GM18858 (cell line): ENCODE results near the gene DVL2.
"Not testable (repeated sequence)": the region's sequence is repeated elsewhere in the genome, so short reads cannot be mapped to it uniquely, and the experiment has no call there.

Source experiments
- ATAC-seq: cut with Tn5 transposase; IDR thresholded peaks from one replicate; pipeline ENCODE4 v1.9.1; 2021; ENCODE audit not compliant: unreplicated experiment

The DVL2 gene

DNA sequence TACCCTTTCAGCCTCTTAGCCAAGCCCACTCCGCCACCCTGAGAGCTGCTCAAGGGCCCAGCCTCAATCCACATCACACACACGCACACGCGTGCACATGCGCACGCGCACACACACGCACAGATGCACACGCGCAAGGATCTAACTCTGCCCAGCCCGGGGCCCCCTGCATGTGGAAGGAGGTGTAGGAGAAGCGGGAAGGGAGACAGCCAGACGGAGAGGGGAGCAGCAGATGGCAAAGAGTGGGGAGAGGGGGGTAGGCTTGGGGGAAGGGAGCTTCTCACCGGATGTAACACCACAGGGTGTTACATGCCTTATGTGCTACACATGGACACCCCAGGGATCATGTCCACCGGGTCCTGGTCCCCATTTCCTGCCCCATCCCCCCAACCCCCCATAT lies 30.0 kb downstream of the DVL2 start:
- no peak for ATAC-seq

DNA sequence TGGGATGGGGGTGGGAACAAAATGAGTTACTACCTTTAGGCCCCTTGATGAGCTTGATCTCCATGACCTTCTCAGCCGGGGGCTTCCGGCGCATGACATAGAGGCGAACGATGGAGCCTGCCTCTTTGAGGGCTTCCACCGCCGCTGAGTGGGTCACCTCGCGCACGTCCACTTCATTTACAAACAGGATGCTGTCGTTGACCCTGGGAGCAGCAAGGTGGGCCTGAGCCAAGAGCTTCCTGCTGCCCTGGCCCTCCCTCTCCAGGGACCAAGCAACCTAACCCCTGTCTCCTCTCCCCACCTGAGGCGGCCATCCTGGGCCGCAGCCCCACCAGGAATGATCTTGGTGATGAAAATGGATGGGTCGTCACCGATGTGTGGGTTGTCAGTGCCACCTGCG lies 30.9 kb downstream of the DVL2 start:
- no peak for ATAC-seq

DNA sequence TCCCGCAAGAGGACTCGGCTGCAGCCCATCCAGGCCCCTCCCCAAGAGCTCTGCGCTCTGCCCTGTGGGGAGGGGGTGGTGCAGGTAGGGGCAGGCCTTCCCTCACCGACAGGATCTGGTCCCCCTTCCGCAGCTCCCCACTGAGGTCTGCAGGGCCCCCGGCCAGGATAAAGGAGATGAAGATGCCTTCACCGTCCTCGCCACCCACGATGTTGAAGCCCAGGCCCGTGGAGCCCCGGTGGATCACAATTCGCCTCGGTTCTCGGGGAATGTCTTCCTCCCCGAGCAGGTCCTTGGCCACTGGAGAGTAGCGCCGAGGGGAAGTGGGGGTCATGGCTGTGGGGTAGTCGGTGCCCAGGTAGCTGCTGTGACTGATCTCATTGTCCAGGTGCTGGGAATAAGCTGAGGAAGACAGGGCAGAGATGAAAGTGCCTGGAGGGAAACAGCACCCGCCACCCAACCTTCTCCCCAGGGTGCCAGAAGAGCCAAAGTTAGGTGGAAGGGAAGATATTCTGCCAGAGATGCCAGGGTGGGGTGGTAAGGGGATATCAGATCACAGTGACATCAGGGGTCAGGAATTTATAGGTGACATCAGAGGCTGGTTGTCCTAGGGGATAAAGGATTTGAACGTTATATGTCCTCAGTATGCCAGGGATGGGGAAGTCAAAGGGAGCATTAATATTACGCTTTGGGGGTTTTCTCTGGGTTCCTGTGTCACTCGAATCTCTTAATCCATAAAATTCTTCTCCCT lies 37.5 kb downstream of the DVL2 start:
- ATAC-seq = no peak

DNA sequence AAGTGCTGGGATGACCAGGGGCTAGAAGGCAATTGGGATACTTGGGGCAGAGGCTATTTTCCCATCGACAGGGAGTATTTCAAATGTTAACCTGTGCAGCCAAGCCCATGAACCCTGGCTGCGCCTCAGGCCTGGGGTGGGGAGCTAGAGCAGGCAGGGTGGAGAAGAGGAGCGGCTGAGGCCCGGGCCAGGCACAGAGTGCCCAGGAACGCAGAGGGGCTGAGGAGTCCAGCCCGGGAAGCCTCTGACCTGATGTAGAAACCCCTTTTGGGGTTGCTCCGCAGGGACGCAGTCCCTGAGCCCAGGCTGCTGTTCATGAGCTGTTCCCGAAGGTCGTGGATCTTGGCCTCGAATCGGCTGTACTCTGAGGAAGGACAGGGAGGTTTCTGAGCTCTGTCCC lies 38.3 kb downstream of the DVL2 start:
- ATAC-seq = no peak

DNA sequence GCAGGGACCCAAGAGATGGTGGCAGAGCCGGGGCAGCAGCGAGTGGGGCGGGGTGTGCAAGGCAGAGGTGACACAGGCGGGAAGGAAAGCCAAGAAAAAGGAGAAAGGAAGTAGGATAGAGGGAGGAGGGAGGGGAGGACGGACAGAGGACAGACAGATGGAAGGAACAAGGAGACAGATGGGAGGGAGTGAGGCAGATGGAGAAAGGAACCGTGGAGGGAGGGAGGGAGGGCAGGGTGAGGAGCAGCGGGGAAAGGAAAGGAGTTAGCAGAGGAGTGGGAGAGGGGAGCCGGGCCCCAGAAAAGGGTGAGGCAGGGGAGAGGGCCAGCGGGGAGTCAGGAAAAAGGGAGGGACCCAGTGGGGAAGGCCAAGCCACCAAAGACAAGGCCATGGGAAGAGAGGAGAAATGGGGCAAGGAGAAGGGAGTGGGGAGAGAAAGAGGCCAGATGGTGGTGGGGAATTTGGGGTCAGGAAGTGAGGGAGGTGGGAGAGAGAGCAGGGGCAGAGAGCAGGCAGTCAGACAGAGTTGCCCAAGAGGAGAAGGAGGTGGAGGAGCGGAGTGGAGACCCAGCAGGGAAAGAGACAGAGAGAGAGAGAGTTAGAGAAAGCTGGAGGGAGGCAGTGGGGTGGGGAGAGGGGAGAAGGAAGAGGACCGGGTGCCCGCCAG lies 41.9 kb downstream of the DVL2 start:
- ATAC-seq = no peak

DNA sequence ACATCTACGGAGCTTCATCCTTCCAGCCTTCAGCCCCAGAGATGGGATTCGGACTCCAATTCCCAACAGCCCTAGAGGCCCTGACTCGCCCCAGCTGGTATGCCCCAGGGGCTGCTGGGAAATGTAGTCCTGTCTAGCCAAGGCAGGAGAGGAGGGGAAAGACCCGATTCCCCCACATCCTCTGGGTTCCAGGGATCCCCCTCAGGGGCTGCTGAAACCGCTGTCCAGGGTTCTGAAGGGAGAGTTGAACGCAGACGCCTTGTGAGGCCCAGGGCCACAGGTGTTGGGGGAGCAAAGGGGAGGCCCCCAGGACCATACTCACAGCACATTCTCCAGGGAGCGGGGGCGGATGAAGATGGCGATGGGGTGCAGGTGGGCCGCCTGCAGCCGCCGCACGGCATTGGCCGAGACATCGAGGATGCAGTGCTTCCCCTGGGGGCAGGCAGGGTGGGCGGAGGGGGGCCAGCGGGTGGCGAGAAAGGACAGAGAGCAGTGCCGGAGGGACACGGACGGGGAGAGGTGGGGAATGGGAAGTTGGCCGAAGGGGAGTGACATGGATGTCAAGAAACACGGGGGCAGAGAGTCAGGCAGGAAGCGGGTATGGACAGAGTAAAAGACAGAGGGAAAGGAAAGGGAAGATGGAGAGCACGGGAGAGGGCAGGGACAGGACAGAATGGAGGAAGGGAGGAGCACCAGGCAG lies 42.6 kb downstream of the DVL2 start:
- no peak for ATAC-seq

DNA sequence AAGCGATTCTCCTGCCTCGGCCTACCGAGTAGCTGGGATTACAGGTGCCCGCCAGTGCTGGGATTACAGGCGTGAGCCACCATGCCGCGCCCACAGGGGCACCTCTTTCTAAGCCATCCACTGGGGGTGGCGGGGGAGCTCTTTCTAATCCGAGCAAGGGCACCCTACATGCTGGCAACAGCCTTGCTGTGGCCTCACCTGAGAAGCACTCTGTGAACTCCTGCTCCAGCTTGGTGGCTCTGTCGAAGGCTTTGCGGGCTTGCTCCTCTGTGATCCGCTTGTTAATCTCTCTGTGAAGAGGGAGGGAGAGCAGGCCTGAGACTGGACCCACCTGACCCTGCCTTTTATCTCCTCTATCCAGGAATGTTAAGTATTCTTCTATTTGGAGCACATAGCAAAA lies 43.2 kb downstream of the DVL2 start:
- ATAC-seq = no peak

DNA sequence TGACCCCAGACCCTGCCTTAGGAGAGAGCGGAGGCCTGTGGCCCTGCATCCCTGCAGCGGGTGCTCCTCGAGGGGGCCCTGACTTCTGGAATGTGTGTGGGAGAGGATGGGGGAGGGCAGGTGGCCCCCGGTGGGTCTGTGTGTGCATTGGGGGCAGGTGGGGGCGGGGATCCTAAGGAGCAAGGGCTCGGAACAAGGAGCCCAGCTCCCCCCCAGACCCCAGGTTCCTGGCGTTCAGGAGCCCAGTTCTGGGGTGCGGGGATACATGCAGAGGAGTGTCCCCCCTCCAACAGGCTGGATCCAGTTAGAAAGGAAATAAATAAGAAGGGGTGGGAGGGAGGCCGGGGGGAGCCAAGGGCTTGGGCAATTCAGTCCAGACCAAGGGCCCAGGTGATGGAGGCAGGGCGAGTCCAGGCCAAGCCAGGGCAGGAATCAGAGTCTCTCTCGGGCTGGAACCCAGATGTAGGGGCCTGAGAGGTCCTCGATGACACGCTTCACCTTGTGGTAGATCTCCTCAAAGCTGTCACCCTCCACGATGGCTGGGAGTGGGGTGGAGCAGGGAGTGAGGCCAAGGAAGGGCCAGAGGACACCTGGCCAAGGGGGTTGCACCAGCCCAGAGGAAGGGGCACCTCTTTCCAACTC lies 43.9 kb downstream of the DVL2 start:
- no peak for ATAC-seq

DNA sequence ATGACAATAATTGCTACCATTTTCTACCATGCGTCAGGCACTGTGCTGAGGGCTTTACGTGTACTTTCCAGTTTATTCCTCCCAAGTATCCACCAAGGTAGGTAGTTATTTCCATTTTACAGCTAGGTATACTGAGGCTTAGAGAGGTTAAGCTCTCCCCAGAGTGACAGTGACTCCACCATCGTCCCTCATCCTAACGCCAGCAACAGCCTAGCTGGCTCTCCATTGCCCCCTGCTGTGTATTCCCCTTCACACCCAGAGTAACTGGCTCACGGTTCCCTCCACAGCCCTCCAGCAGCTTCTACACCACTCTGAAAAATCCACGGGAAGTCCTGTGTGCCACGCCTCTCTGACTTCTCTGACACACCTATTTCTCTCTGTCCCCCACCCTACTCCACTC lies 48.1 kb downstream of the DVL2 start:
- no peak for ATAC-seq

DNA sequence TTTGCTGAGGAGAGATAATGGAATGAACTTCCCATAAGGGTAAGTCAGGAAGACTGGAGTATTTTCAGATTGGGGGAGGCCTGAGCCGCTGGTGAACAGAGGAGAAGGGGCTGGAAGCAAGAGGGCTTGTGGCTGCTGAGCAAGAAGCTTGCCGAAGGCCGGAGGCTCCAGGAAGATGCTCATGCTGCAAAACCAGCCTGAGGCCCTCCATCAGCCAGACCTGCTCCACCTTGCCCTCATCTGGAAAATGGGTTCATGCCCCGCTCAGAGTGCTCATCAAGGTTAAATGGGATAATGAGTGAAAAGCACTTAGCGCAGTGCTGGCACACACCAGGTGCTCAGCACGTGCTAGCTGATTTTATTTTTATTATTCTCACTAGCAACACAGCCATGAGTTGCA lies 49.7 kb downstream of the DVL2 start:
- no peak for ATAC-seq

DNA sequence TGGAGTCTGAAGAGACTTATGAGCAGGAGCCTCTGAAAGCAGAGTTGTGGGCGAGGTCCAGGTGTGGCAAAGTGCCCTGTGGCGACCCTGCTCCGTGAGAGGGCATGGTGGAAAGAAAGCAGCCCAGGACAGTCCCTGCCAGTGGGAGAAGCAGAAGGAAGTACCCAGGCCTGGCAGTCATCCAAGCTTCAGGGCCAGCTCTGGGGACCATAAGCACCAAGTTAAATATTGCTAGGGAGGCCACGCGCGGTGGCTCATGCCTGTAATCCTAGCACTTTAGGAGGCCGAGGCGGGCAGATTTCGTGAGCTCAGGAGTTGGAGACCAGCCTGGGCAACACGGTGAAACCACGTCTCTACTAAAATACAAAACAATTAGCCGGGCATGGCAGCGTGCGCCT lies 50.2 kb downstream of the DVL2 start:
- ATAC-seq = no peak

DNA sequence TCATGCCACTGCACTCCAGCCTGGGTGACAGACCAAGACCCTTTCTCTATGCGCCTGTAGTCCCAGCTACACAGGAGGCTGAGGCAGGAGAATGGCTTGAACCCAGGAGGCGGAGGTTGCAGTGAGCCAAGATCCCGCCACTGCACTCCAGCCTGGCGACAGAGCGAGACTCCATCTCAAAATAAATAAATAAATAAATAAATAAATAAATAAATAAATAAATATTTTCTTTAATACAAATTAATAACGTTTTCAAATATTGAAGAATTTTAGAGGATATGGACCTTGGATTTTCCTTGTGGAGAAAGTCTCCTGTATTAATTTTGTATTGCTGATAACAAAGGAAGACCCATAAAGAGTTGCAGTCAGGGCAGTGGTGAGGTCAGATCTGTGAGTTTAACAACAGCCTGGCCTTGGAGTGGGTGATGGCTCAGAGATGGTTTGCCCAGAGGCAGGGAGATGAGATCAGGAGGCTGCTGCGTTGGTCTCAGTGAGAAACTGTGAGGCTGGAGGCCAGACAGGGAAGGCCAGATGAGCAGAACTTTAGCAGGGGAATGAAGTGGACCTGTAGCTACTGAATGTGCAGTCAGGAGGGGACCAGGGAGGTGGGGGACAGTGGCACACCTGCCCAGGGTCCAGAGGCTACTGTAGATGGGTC lies 50.8 kb downstream of the DVL2 start:
- no peak for ATAC-seq

DNA sequence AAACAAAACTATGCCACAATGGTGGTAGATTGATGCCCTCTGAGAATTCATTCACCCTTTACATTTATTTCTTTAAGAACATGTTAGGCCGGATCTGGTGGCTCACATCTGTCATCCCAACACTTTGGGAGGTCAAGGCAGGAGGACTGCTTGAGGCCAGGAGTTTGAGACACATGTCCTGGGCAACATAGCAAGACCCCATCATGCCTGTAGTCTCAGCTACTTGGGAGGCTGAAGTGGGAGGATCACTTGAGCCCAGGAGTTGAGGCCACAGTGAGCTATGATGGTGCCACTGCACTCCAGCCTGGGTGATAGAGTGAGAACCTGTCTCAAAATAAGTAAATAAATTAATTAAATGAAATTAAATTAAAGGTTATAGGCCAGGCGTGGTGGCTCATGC lies 52.2 kb downstream of the DVL2 start:
- not testable (repeated sequence) for ATAC-seq

DNA sequence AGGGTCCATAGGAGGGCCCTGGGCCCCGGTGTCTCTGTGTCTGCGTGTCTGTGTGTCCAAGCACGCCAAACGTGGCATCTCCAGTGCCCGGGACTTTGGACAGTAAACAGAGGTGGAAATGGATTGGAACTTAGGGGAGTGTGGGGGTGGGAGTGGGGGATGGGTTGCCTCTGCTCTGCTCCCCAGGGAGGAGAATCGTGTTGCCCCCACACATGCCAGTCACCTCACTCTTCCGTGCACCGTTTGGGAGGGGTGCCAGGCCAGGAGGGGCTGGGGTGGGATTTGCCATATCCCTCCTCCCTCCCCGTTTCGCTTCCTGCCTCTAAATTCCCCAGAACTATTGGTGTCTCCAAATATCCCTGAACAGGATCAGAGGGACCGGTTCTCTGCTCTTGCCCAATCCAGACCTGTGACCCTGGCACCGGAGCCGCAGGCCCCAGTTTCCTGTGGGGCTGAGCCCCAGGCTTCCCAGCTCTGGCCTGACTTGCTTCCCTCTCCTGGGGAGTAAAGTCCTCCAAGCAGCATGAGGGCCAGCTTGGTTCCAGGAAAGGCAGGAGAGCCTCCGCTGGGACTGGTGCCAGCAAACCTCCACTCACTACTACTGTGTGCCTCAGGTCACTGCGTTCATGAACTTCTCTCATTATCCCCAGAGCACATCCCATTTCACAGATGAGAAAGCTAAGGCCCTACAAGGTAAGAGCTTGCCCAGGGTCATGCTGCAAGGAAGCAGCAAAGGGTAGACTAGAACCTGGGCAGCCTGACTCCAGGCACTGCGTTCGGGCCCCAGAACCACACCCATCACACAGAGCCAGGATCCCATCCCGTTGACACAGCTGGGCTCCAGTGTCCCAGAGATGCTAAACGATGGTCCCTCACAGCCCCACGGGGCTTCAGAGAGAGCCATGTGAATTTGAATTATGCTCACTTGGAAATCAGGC lies 54.7 kb downstream of the DVL2 start, which contains the start of gene ASGR1:
Gene ASGR1, minus strand, starts transcription at position 54 of the 938 bp plus-strand sequence. CDS start 807 bp downstream, outside the sequence.
- ATAC-seq = no peak

DNA sequence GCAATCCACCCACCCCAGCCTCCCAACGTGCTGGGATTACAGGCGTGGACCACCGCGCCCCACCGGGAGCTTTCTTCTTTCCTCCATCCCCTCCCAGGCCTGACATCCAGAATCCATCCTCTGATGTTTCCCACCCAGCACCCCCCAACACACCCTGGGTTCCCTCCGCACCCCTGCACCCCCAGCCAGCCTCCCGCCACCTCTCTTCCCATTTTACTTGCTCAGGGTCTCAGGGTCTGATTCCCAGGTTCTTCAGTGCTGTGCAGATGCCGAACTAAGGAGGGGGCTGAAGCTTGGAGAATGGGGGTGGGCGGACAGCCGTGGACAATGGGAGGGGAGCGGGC lies 55.4 kb downstream of the DVL2 start:
- no peak for ATAC-seq

DNA sequence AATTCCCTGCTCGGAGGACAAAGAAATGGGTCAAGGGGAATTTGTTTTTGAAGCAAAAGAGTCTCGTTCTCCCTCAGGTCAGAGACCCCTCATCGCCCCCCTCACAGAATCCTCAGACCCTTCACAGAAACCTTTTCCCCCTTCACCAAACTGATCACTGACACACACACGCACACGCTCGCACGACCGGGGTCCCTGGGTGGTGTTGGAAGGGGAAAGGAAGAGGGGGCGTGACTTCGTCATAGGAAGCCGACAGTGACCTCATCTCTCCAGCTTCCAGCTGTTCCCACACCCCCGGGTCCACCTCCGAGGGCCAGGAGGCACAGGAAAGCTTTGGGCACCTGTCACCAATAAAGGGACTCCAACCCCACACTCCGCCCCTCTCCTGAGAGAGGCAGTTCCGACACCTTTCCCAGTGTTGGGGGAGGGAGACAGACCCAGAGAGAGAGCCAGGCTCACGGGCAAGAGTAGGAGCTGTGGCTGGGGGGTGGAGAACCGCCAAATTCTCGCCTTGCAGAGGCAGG lies 56.3 kb downstream of the DVL2 start:
- no peak for ATAC-seq

DNA sequence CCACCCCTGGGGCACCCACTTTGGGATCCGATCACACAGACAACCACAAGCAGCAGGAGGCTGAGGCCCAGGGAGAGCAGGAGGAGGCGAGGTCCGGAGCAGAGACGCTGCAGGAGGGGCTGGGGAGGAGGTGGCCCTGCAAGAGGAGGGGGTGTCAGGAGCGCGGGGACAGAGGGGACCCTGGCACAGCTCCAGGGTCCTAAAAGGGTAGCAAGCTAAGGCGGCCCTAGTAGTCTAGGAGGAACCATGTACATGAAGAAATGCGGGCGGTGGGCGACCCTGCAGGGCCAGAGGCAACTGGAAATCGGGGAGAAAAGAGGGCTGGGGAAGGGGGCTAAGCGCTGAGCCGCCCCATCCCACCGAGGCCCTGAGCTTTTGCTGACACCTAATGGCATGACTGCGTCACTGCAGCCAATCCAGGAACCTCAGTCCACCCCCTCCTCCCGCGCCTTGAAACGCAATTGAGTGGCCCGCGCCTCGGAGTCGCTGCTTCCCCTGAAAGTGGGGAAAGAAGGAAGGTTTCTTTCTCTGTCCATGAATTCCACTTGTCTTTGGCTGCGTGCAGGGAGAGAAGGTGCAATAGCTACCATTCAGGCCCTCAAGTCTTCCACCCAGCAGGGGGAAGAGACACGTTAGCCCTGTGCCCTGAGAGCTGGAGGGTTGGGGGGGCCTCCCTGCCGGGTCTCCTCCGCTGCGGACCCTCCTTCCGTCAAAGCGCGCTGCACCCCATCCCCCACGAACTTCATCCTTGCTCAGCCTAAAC lies 56.9 kb downstream of the DVL2 start:
- no peak for ATAC-seq

DNA sequence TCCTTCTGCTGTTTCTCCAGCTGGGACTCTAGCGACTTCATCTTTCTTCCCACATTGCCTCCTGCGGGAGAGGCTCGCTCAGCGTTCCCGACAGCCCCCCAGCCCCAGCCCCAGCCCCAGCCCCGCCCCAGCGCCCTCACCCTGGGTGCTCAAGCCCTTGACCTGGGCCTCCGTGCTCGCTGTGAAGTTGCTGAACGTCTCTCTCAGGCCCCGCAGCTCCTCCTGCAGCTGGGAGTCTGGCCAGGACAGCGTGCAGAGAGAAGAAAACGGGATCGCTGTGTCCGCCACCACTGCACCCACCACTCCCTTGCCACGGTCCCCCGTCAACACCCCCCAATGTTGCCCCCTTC lies 57.5 kb downstream of the DVL2 start:
- ATAC-seq = no peak

DNA sequence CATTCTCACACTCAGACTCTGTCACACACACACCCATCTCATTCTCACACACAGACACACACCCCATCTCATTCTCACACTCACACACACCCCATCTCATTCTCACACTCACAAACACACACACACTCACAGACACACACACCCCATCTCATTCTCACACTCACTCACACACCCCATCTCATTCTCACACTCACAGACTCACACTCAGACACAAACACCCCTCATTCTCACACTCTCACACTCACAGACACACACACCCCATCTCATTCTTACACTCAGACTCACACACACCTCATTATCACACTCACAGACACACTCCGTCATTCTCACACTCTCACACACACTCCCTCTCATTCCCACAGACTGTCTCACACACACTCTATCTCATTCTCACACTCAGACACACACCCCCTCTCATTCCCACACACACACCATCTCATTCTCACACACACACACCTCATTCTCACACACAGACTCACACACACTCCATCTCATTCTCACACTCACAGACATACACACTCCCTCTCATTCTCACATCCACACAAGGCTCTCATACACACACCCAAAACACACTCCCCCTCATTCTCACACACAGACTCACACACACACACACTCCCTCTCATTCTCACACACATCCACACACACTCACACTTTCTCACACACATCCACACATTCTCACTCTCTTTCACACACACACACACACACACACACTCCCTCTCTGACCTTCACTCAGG lies 58.0 kb downstream of the DVL2 start:
- ATAC-seq = no peak
